ENCODE results near the gene CHD2. TPM values are rescaled to one million over a fixed set of nuclear protein-coding genes. Genes with fewer than 3 reads are reported as not detected.

Gene CHD2
- total and polyA plus RNA-seq, 4 donors: 38.0 to 144 (median 81.5) TPM

DNA sequence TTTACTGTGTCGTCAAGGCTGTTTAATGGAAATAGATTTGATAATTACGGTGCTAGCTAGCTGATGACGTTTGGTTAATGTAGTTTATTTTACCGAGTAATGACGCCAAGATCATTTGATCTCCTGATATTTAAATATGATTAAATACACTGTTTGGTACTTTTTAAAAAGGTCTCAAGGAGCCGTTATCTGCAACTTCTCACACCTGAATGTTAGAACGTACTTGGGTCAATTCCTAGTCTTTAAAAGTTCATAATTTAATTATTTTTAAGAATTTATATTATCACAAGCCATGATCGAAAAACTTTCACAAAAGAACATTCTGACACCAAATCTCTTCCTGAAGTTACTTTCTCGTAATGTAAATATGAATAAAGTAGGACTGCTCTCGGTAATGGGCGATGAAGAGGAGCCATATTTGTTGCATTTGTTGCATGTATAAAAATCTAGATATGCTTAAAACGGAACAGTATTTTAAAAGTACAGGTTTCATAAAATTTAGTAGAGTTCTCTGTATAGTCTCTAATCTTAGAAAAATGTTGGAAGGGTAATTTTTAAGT is 16.2 kb upstream of the CHD2 start:
- WGBS, 2 donors: 0 to 1% methylated on average over 12 of the region's 12 CpGs
- no peak for ATAC-seq (ENCODE audit: low FRiP score)
- intact Hi-C loops (cut with DNase I): loop anchor here (2.0 to 5.0 kb wide), 6 partner anchors 21 to 75 kb away; no protein-coding TSS in a partner anchor
- Histone ChIP-seq H3K36me3 (ENCODE audit: control insufficient read depth in 1 of 2, insufficient read depth in 2 of 2, low read length in 1 of 2) (no peaks in the 10 kb centered on the region), H3K27me3 (ENCODE audit: control insufficient read depth in 1 of 2, insufficient read depth in 2 of 2, low read length in 1 of 2) (no peaks in the 10 kb centered on the region), H3K9me3 (ENCODE audit: control insufficient read depth, low read length) (no peaks in the 10 kb centered on the region), H3K4me3 (ENCODE audit: low read length in 2 of 2) (peak overlapping the region; percentile 100), H3K27ac (ENCODE audit: low read depth in 1 of 2, low read length in 2 of 2) (peak overlapping the region in 1 of 2 donors; percentile 100), H3K4me1 (ENCODE audit: control insufficient read depth in 1 of 2, insufficient read depth in 2 of 2, low read length in 2 of 2) (no peaks in the 10 kb centered on the region)
- no peak for DNase-seq

DNA sequence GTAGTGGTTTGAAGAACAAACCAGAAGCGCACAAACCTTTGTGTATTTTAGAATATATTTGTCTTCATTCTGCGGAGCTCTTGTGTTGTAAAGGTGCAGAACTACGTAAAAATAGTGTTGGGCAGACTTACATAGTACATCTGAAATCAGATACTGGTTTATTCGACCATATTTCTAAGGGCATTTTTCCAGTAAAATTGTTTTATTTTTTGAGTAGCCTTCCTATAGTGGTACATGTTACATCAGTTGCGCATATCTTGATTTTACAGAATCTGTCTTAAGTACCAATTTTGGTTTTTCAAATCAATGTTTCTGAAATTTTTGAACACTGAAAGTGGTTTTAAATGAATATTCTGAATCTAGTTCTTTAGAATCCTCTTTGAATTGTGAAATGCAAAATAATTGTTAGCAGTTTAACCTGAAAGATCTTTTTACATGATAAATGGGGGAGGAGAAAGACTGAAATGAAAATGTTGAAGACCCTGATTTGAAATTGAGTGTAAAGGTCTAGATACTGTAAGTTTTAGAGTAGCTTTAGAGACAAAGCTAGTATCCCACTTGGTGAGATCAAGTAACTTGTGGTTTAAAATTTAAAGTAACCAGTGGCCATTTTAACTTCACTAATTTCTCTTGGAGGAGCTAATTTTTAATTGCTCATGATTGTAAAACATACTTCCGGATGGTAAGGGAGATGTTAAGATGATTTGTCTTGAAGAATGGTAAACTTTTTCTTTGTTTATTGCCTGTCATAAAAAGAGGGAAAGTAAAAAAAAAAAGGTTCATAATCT is 15.5 kb upstream of the CHD2 start:
- 1% methylated on average over 6 of the region's 6 CpGs for WGBS, 2 donors
- DNase-seq (no peak), ATAC-seq (ENCODE audit: low FRiP score) (no peak)
- Histone ChIP-seq H3K9me3 (ENCODE audit: control insufficient read depth, low read length) (no peaks in the 10 kb centered on the region), H3K27me3 (ENCODE audit: control insufficient read depth in 1 of 2, insufficient read depth in 2 of 2, low read length in 1 of 2) (no peaks in the 10 kb centered on the region), H3K4me3 (ENCODE audit: low read length in 2 of 2) (peak overlapping the region; percentile 100), H3K36me3 (ENCODE audit: control insufficient read depth in 1 of 2, insufficient read depth in 2 of 2, low read length in 1 of 2) (peaks cover 0 to 2% of the 10 kb centered on the region in 2 donors), H3K4me1 (ENCODE audit: control insufficient read depth in 1 of 2, insufficient read depth in 2 of 2, low read length in 2 of 2) (peaks cover 0 to 1% of the 10 kb centered on the region in 2 donors), H3K27ac (ENCODE audit: low read depth in 1 of 2, low read length in 2 of 2) (peak overlapping the region in 1 of 2 donors; percentile 100)
- intact Hi-C loops (cut with DNase I): loop anchor here (1.0 to 5.0 kb wide), 4 partner anchors 33 to 72 kb away; no protein-coding TSS in a partner anchor

- Histone ChIP-seq H3K27me3 (ENCODE audit: control insufficient read depth in 1 of 2, insufficient read depth in 2 of 2, low read length in 1 of 2) (no peaks in the 10 kb centered on the region), H3K27ac (ENCODE audit: low read depth in 1 of 2, low read length in 2 of 2) (no peak overlapping the region), H3K36me3 (ENCODE audit: control insufficient read depth in 1 of 2, insufficient read depth in 2 of 2, low read length in 1 of 2) (peaks cover 0 to 3% of the 10 kb centered on the region in 2 donors), H3K4me1 (ENCODE audit: control insufficient read depth in 1 of 2, insufficient read depth in 2 of 2, low read length in 2 of 2) (peaks cover 0 to 1% of the 10 kb centered on the region in 2 donors), H3K9me3 (ENCODE audit: control insufficient read depth, low read length) (no peaks in the 10 kb centered on the region), H3K4me3 (ENCODE audit: low read length in 2 of 2) (peak overlapping the region; percentile 100)
- DNase-seq (no peak), ATAC-seq (ENCODE audit: low FRiP score) (no peak)
- intact Hi-C loops (cut with DNase I): loop anchor here (1.0 to 2.0 kb wide), 2 partner anchors 53 to 54 kb away; no protein-coding TSS in a partner anchor
- 1 to 2% methylated on average over 3 of the region's 3 CpGs for WGBS, 2 donors
These were observed 14.7 kb upstream of the CHD2 start for GRCh38 chr15:92885224-92886041.

GRCh38 chr15:92886042-92886537 is 14.0 kb upstream of the CHD2 start:
- no peak overlapping the region for H3K27ac ChIP-seq (ENCODE audit: low read depth in 1 of 2, low read length in 2 of 2)
- ATAC-seq (ENCODE audit: low FRiP score): no peak
- intact Hi-C loops (cut with DNase I): no loop called here
- no peaks in the 10 kb centered on the region for H3K27me3 ChIP-seq (ENCODE audit: control insufficient read depth in 1 of 2, insufficient read depth in 2 of 2, low read length in 1 of 2)
- H3K9me3 ChIP-seq (ENCODE audit: control insufficient read depth, low read length): no peaks in the 10 kb centered on the region
- no peak overlapping the region for H3K4me3 ChIP-seq (ENCODE audit: low read length in 2 of 2)
- H3K4me1 ChIP-seq (ENCODE audit: control insufficient read depth in 1 of 2, insufficient read depth in 2 of 2, low read length in 2 of 2): peaks cover 0 to 1% of the 10 kb centered on the region in 2 donors
- peaks cover 0 to 3% of the 10 kb centered on the region in 2 donors for H3K36me3 ChIP-seq (ENCODE audit: control insufficient read depth in 1 of 2, insufficient read depth in 2 of 2, low read length in 1 of 2)
- WGBS, 2 donors: 3 to 4% methylated on average over 2 of the region's 2 CpGs
- no peak for DNase-seq

DNA sequence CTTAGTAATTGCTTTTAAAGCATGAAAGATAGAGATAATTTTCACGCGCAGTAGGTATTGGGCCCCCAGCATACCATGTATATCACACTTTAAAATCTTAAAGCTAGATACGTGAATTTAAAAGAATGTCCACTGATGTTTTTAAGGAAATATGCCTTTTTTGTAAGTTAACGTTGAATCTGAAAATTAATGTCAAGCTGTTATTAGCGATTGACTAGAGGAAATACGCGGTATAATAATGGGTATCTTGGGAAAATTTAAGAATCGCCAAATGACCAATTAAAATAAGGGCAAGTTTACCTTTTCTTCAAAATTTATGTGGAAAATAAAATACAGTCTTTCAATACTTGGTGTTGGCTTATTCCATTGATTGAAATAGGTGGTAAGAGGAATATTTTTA is 13.3 kb upstream of the CHD2 start:
- DNase-seq (no peak), ATAC-seq (ENCODE audit: low FRiP score) (no peak)
- no peaks in the 10 kb centered on the region for H3K27me3 ChIP-seq (ENCODE audit: control insufficient read depth in 1 of 2, insufficient read depth in 2 of 2, low read length in 1 of 2)
- peaks cover 0 to 1% of the 10 kb centered on the region in 2 donors for H3K4me1 ChIP-seq (ENCODE audit: control insufficient read depth in 1 of 2, insufficient read depth in 2 of 2, low read length in 2 of 2)
- peaks cover 0 to 3% of the 10 kb centered on the region in 2 donors for H3K36me3 ChIP-seq (ENCODE audit: control insufficient read depth in 1 of 2, insufficient read depth in 2 of 2, low read length in 1 of 2)
- H3K9me3 ChIP-seq (ENCODE audit: control insufficient read depth, low read length): no peaks in the 10 kb centered on the region
- WGBS, 2 donors: 55 to 57% methylated on average over 8 of the region's 8 CpGs
- no peak overlapping the region for H3K27ac ChIP-seq (ENCODE audit: low read depth in 1 of 2, low read length in 2 of 2)
- intact Hi-C loops (cut with DNase I): no loop called here
- peak overlapping the region in 1 of 2 donors; percentile 48 for H3K4me3 ChIP-seq (ENCODE audit: low read length in 2 of 2)

DNA sequence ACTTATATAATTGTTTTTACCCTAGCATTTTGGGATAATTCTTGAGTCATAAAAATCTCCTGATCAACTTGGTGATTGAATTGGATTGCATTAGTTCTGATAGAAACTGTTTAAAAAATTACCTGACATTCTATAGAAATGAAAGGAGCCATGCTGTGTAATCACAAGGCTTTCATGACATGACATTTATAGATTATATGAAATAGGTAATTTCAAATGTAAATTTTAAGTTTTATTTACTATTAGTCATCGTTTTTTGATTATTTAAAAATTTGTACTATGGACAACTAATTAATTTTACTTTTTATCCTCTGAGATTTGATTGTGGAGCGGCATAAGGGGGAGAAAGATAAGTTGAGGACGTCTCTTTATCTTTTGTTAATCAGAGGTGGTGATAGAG is 12.3 kb upstream of the CHD2 start:
- H3K4me1 ChIP-seq (ENCODE audit: control insufficient read depth in 1 of 2, insufficient read depth in 2 of 2, low read length in 2 of 2): peaks cover 0 to 1% of the 10 kb centered on the region in 2 donors
- intact Hi-C loops (cut with DNase I): no loop called here
- 25 to 26% methylated on average over 3 of the region's 3 CpGs for WGBS, 2 donors
- DNase-seq (no peak), ATAC-seq (ENCODE audit: low FRiP score) (no peak)
- peaks cover 0 to 3% of the 10 kb centered on the region in 2 donors for H3K36me3 ChIP-seq (ENCODE audit: control insufficient read depth in 1 of 2, insufficient read depth in 2 of 2, low read length in 1 of 2)
- H3K27me3 ChIP-seq (ENCODE audit: control insufficient read depth in 1 of 2, insufficient read depth in 2 of 2, low read length in 1 of 2): no peaks in the 10 kb centered on the region
- no peaks in the 10 kb centered on the region for H3K9me3 ChIP-seq (ENCODE audit: control insufficient read depth, low read length)
- H3K4me3 ChIP-seq (ENCODE audit: low read length in 2 of 2): no peak overlapping the region
- no peak overlapping the region for H3K27ac ChIP-seq (ENCODE audit: low read depth in 1 of 2, low read length in 2 of 2)

- WGBS, 2 donors: 82 to 86% methylated on average over 5 of the region's 5 CpGs
- H3K27ac ChIP-seq (ENCODE audit: low read depth in 1 of 2, low read length in 2 of 2): no peak overlapping the region
- no peak overlapping the region for H3K4me3 ChIP-seq (ENCODE audit: low read length in 2 of 2)
- H3K9me3 ChIP-seq (ENCODE audit: control insufficient read depth, low read length): no peaks in the 10 kb centered on the region
- intact Hi-C loops (cut with DNase I): no loop called here
- ATAC-seq (ENCODE audit: low FRiP score) (no peak), DNase-seq (no peak)
- no peaks in the 10 kb centered on the region for H3K27me3 ChIP-seq (ENCODE audit: control insufficient read depth in 1 of 2, insufficient read depth in 2 of 2, low read length in 1 of 2)
- H3K36me3 ChIP-seq (ENCODE audit: control insufficient read depth in 1 of 2, insufficient read depth in 2 of 2, low read length in 1 of 2): peaks cover 0 to 3% of the 10 kb centered on the region in 2 donors
- peaks cover 0 to 1% of the 10 kb centered on the region in 2 donors for H3K4me1 ChIP-seq (ENCODE audit: control insufficient read depth in 1 of 2, insufficient read depth in 2 of 2, low read length in 2 of 2)
These were observed 10.6 kb upstream of the CHD2 start for GRCh38 chr15:92889390-92890107.
